ENCODE results near the gene CBX1.
"Not testable (repeated sequence)": the region's sequence is repeated elsewhere in the genome, so short reads cannot be mapped to it uniquely, and the experiment has no call there.

CBX1 gene

GRCh38 chr17:48051706-48052486 is 49.4 kb downstream of the CBX1 start:
- no peak for DNase-seq (ENCODE audit: low spot score)

GRCh38 chr17:48051283-48051682 is 50.0 kb downstream of the CBX1 start:
- DNase-seq (ENCODE audit: low spot score) = no peak

DNA sequence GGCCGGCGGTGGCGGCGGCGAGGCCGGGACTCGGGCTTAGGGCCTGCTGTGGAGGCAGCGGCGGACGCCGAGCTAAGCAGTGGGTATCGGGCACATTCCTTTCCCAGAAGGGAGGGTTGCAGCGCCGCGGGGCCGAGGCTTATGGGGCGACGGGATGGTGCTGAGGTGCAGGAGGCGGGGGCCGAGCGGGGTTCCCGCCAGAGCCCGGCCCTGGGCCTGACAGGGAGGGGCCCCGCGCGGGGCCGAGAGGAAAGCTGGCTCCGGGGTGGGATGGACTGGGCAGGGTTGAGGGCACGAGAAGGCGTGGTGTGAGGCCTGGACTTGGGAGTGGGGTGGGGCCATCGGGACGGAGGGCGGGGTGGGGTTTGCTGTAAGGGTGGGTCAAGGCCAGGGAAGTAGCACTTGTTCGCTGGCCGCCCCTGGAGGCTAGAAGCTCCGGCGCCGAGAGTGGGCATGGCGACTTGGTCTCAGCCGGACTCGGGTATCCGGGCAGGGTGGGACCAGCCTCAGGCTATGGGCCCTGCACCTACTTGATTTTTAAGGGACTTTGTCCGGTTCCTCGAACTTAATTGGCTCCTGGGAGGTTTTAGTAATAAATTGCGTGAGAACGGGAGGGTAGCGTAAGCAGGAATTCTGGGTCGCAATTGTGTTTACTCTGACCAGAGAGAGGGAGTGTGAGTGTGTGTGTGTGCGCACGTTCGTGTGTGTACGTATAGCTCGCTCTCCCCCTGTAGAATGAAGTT is 52.7 kb downstream of the CBX1 start:
- DNase-seq (ENCODE audit: low spot score) = peak; percentile 80

GRCh38 chr17:48047741-48048383 is 53.4 kb downstream of the CBX1 start, which contains the start of gene NFE2L1:
NFE2L1 (plus strand) TSS chr17:48048359; CDS start chr17:48051119, 2,760 bp downstream.
- peak; percentile 100 for DNase-seq (ENCODE audit: low spot score)

DNA sequence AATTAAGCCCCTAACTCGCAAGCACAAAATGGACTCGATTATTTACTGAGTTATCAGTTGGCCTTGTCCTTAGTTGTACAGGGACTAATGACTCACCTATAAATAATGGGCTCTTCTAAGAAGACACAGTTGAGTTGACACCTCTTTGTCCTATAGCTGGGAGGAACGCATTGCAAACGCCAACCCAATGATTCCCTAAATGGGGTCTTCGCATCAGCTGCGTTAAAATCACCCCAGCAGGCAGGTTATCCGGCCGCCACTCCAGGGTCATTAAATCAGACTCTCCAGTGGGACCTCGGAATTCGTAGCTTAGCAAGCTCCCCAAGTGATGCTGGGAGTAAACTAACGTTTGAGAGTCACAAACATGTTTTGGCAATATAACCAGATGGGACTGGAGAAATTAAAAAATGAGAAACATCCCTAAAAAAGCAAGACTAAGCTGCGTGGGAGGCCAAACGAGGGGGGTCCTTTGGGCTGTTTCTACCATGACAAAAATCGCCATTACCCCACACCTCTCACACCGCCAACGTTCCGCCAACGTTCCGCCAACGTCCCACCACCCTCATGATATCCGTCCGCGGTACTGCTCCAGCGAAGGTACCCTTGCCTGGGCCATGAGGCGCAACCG is 54.1 kb downstream of the CBX1 start:
- DNase-seq (ENCODE audit: low spot score) = no peak

DNA sequence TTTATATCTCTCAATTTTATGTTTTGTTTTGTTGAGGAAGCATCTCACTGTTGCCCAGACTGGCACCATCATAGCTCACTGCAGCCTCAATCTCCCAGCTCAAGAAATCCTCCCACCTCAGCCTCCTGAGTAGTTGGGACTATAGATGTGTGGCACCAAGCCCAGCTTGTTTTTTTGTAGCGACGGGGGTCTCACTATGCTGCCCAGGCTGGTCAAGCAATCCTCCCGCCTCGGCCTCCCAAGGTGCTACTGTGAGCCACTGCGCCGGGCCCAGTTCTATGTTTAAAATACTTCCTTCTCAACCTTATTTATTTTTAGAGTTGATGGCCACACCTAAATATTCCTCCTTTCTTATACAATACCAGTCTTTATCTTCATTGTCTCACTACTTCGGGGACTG is 55.0 kb downstream of the CBX1 start:
- DNase-seq (ENCODE audit: low spot score) = no peak

DNA sequence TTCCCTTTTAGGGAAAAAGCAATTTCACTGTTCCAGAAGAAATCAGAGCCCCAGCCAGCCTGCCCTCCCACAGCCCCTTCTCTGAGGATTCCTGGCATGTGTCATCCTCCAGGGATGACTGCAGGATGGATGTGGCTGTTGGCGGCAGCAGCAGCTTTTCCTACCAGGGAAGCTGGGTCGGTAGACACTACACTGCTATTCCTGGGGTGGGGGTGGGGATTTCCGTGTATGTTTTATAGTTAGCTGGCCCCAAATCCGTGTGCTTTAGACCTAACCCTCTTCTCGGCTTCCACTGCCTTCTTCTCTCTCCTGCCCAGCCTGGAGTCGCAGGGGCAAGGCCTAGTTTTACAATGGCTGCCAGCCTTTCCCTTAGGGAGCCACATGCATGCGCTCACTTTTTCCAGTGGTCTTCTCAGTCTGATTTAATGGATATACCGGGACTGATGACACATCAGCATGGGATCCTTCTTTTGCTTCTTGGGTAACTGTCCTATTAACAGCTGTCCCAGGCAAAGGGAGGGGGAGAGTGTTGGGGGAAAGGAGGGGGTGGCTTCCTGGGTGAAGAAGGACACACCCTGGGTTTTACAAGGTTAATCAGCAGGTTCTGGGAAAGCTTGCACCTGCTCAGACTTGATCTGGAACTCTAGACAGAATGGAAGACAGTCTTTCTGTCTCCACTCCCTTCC is 55.8 kb downstream of the CBX1 start:
- DNase-seq (ENCODE audit: low spot score) = no peak

DNA sequence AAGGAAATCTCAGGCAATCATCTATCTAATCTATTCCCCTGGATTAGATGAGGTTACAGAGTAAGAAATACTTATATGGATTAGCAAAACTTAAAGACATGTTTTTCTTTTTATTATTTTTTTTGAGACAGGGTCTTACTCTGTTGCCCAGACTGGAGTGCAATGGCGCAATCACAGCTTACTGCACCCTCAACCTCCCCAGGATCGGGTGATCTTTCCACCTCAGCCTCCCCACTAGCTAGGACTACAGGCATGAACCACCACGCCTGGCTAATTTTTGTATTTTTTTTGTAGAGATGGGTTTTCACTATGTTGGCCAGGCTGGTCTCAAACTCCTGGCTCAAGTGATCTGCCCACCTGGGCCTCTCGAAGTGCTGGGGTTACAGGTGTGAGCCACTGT is 56.4 kb downstream of the CBX1 start:
- DNase-seq (ENCODE audit: low spot score) = no peak

GRCh38 chr17:48043176-48043575 is 58.1 kb downstream of the CBX1 start:
- DNase-seq (ENCODE audit: low spot score) = no peak

GRCh38 chr17:48038687-48039086 is 62.6 kb downstream of the CBX1 start:
- DNase-seq (ENCODE audit: low spot score) = no peak

DNA sequence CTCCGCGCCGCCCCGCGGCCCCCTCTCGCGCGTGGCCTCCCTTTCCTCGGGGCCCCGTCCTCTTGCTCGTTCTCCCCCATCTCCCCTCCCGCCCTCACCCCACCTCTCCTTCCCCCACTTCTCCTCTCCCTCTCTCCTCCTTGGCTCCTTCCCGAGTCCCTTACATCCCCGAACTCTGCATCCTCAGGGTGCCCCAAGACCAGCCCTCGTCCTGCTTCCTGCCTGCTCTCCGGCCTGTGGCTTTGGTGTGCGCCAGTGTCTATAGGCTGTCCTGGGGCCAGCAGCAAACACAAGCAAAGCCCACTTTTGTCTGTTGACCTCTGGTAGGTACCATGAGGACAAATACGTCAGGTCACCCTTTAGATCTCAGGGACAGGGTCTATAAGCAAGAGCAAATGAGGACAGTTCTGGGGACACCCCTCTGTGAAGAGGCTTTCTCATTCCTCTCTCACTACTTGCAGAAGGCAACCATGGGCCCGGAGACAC is 63.4 kb downstream of the CBX1 start:
- no peak for DNase-seq (ENCODE audit: low spot score)

DNA sequence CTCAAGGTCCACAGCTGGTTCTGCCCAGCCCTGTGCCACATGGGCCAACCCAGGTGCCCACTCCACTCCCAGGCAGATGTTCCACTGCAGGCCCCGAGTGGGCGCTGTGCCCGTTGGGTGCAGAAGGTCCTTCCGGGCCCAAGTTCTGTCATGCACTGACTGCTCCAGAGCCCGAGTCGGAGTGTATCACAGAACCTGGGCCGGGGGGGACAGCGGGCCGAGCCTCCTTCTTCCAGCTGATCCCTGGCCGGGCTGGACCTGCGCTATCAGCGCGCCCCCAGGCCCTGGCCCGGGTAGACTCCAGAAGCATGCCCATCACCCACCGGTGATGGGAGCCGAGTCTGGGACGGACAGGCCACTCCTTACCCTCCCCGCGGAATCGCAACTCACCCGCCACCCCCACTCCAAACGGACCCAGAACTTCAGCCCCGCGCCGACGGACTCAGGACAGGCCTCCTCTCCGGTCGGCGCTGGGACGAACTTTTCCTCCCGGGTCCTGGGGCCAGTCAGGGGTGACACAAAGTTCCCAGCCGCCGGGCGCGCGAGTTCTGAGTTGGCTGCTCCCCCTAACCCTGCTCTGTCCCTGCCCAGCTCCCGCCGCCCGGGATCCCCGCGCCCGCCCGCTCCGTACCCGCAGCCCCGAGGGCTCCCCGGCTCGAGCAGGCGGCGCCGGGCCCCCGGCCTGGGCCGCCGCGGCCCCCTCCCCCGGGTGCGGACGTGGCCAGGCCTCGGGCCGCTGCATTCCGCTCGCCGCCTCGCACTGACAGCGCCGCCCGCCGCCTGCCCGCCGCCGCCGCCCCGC is 64.0 kb downstream of the CBX1 start, which contains the start of gene COPZ2:
Gene COPZ2 (minus strand): TSS at position 762 of the 802 bp plus-strand sequence. CDS start 20 bp downstream, at position 742.
- DNase-seq (ENCODE audit: low spot score) = no peak

GRCh38 chr17:48036693-48037035 is 64.6 kb downstream of the CBX1 start:
- no peak for DNase-seq (ENCODE audit: low spot score)

DNA sequence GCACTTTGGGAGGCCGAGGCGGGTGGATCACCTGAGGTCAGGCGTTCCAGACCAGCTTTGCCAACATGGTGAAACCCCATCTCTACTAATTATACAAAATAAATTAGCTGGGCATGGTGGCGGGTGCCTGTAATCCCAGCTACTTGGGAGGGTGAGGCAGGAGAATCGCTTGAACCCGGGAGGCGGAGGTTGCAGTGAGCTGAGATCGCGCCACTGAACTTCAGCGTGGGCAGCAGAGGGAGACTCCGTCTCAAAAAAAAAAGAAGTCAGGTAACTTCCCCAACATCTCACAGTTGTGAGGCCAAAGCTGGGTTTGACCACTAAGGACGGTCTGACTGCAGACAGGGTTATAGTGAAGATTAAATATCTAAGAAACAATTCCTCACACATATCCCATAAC is 66.5 kb downstream of the CBX1 start:
- not testable (repeated sequence) for DNase-seq (ENCODE audit: low spot score)

GRCh38 chr17:48031966-48032365 is 69.3 kb downstream of the CBX1 start:
- no peak for DNase-seq (ENCODE audit: low spot score)

DNA sequence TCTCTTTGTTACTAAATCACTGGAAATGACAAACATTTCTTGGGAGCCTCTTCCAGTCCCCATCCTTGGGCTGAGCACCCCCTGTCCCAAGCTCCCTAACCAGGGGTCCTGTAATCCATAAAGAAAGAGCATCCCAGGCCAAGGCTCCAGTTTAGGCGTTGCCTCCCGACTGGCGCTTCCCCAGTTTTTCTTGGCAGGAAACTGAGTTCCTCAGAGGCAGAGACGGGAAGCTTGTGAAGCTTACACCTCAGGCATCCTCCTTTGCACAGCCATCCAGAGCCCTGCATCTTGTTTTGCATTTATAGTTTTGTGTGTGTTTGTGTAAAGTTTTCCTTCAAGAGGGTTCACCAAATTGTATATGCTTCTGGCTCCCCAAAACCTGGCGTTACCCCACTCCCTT is 70.7 kb downstream of the CBX1 start:
- DNase-seq (ENCODE audit: low spot score) = no peak

- DNase-seq (ENCODE audit: low spot score) = no peak
These were observed 72.5 kb downstream of the CBX1 start for GRCh38 chr17:48028736-48029135.

DNA sequence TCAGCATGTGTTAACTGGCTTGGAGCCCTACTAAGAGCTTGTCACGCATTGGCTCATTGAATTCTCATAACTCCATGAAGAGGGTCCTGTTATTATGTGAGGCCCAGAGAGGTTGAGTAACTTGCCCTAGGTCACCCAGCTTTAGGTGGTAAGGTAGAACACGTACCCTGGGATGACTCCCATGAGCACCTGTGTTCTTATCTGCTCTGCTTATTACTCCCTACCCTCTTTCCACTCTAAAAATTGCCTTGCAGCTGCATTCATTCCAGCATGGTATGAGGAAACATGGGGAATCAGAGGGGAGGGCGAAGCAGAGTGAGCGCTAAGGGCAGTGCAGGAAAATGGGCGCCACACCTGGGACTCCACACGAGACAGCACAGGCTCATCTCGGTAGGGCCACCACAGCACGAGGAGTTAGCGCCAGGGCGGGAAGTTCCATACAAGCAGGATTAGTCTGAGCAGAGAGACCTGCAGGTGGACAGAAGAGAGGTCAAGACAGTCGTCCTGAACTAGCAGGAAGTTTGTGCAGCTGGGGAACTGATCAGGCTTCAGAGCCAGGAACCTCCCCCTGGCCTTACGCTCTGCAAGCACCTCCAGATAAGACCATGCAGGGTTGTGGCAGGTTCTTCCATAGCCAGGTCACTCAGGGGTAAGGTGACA is 73.8 kb downstream of the CBX1 start:
- no peak for DNase-seq (ENCODE audit: low spot score)

DNA sequence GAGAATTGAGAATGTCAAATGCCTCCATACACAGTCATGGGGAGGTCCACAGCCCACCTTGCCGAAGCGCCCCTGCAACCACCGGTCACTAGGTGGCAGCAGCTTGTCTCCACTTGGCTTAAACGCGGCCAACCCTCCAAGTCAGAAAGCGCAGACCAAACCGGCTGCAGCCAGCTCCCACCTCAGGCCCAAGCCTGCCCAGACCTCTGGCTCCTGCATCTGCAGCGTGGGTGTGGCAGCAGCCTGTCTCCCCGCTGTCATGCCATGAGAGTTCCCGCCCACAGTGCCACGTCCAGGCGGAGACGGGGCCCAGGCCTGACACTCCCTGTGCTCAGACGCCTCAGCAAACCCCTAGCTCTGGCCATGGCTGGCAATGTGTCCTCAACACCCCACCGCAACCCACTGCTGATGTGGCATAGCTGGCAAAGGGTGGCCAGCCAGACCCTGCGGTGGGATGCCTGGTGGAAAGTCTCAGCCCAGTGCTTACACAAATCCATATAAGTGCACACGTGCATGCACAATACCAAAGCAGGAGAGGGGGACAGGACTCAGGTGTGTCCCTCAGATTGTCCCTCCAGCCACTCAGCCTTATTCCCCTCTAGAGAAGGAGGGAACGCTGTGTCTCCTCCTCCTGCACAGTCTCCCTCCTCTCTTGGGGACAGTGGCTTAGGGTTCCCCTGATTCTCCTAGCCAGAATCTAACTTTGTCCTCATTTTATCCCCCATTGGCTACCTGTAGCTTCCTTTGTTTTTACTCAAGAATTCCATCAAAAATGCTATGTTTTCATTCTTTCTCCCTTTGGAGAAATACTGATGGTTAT is 74.6 kb downstream of the CBX1 start:
- peak; percentile 76 for DNase-seq (ENCODE audit: low spot score)

All from globus pallidus (tissue), 1 donor.